ENCODE measurements around the gene VTN. TPM values are rescaled to one million over a fixed set of nuclear protein-coding genes. Genes with fewer than 3 reads are reported as not detected.
A peak's percentile ranks its signal among the peaks of the same experiment; 100 is the strongest.
"Not testable (repeated sequence)": the region's sequence is repeated elsewhere in the genome, so short reads cannot be mapped to it uniquely, and the experiment has no call there.

VTN gene
- total RNA-seq, 1 donor from 2014 or later, result 1.3 TPM

GRCh38 chr17:28344011-28344410 is 26.1 kb downstream of the VTN start:
- Histone ChIP-seq H3K27ac (no peak overlapping the region), H3K27me3 (no peaks in the 10 kb centered on the region), H3K4me1 (peaks cover 15% of the 10 kb centered on the region), H3K36me3 (peaks cover 98% of the 10 kb centered on the region), H3K9me3 (no peaks in the 10 kb centered on the region), H3K4me3 (no peak overlapping the region)
- DNase-seq (no peak), ATAC-seq (no peak)
- intact Hi-C loops (cut with DNase I), result no loop called here
- TF ChIP-seq CTCF (IDR thresholded peaks at IDR 0.05), result no peak

GRCh38 chr17:28343491-28343932 is 26.6 kb downstream of the VTN start:
- Histone ChIP-seq H3K9me3 (no peaks in the 10 kb centered on the region), H3K36me3 (peaks cover 93% of the 10 kb centered on the region), H3K27ac (no peak overlapping the region), H3K4me3 (no peak overlapping the region), H3K27me3 (no peaks in the 10 kb centered on the region), H3K4me1 (peaks cover 15% of the 10 kb centered on the region)
- ATAC-seq (no peak), DNase-seq (no peak)
- intact Hi-C loops (cut with DNase I), result no loop called here
- TF ChIP-seq CTCF (IDR thresholded peaks at IDR 0.05), result no peak

GRCh38 chr17:28342313-28342712 is 27.8 kb downstream of the VTN start:
- TF ChIP-seq CTCF (IDR thresholded peaks at IDR 0.05), result no peak
- Histone ChIP-seq H3K36me3 (peaks cover 81% of the 10 kb centered on the region), H3K4me1 (peaks cover 22% of the 10 kb centered on the region), H3K9me3 (no peaks in the 10 kb centered on the region), H3K4me3 (no peak overlapping the region), H3K27me3 (no peaks in the 10 kb centered on the region), H3K27ac (no peak overlapping the region)
- intact Hi-C loops (cut with DNase I), result no loop called here
- ATAC-seq (no peak), DNase-seq (no peak)

GRCh38 chr17:28341516-28341915 is 28.6 kb downstream of the VTN start:
- no peak overlapping the region for H3K4me3 ChIP-seq
- no peaks in the 10 kb centered on the region for H3K9me3 ChIP-seq
- no peak overlapping the region for H3K27ac ChIP-seq
- H3K4me1 ChIP-seq, result peaks cover 20% of the 10 kb centered on the region
- TF ChIP-seq CTCF (IDR thresholded peaks at IDR 0.05), result no peak
- no peak for DNase-seq
- ATAC-seq, result no peak
- H3K36me3 ChIP-seq, result peaks cover 73% of the 10 kb centered on the region
- intact Hi-C loops (cut with DNase I), result no loop called here
- H3K27me3 ChIP-seq, result no peaks in the 10 kb centered on the region

- DNase-seq, result no peak
- Histone ChIP-seq H3K9me3 (no peaks in the 10 kb centered on the region), H3K27me3 (no peaks in the 10 kb centered on the region), H3K36me3 (peaks cover 61% of the 10 kb centered on the region), H3K4me3 (no peak overlapping the region), H3K4me1 (peaks cover 17% of the 10 kb centered on the region), H3K27ac (no peak overlapping the region)
- ATAC-seq, result no peak
- intact Hi-C loops (cut with DNase I), result no loop called here
- no peak for TF ChIP-seq CTCF (IDR thresholded peaks at IDR 0.05)
Observed at GRCh38 chr17:28340374-28340773, 29.7 kb downstream of the VTN start.

GRCh38 chr17:28339431-28339830 is 30.7 kb downstream of the VTN start:
- Histone ChIP-seq H3K4me1 (peaks cover 20% of the 10 kb centered on the region), H3K27ac (no peak overlapping the region), H3K36me3 (peaks cover 52% of the 10 kb centered on the region), H3K27me3 (no peaks in the 10 kb centered on the region), H3K9me3 (no peaks in the 10 kb centered on the region), H3K4me3 (no peak overlapping the region)
- no peak for TF ChIP-seq CTCF (IDR thresholded peaks at IDR 0.05)
- DNase-seq (no peak), ATAC-seq (no peak)
- intact Hi-C loops (cut with DNase I), result no loop called here

- peaks cover 26% of the 10 kb centered on the region for H3K4me1 ChIP-seq
- peaks cover 45% of the 10 kb centered on the region for H3K36me3 ChIP-seq
- H3K27me3 ChIP-seq; ATAC-seq; DNase-seq; intact Hi-C loops (cut with DNase I); H3K9me3 ChIP-seq: not testable (repeated sequence)
- H3K27ac ChIP-seq, result peak overlapping the region; percentile 66
- peak overlapping the region; percentile 16 for H3K4me3 ChIP-seq
Observed at GRCh38 chr17:28338769-28339212, 31.3 kb downstream of the VTN start.

All from upper lobe of right lung (tissue), 1 donor.